ENCODE data around the gene ZNF106.

The ZNF106 gene

DNA sequence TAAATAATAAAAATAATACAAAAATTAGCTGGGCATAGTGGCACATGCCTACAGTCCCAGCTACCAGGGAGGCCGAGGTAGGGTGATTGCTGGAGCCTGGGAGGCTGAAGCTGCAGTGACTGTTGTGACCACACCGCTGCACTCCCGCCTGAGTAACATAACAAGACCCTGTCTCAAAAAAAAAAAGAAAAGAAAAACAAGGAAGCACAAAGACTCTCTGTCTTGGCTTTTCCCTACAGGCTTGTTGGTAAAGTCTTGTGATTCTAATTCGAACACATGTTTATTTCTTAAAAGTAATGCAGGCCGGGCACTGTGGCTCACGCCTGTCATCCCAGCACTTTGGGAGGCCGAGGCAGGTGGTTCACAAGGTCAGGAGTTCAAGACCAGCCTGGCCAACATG is 71.6 kb downstream of the ZNF106 start:
- no peak for DNase-seq (ENCODE audit: low spot score)
- in situ Hi-C loops (cut with MboI; ENCODE audit: low sequenced_read_pairs, unreplicated experiment): no loop called here
- TF ChIP-seq, protein P1, sequence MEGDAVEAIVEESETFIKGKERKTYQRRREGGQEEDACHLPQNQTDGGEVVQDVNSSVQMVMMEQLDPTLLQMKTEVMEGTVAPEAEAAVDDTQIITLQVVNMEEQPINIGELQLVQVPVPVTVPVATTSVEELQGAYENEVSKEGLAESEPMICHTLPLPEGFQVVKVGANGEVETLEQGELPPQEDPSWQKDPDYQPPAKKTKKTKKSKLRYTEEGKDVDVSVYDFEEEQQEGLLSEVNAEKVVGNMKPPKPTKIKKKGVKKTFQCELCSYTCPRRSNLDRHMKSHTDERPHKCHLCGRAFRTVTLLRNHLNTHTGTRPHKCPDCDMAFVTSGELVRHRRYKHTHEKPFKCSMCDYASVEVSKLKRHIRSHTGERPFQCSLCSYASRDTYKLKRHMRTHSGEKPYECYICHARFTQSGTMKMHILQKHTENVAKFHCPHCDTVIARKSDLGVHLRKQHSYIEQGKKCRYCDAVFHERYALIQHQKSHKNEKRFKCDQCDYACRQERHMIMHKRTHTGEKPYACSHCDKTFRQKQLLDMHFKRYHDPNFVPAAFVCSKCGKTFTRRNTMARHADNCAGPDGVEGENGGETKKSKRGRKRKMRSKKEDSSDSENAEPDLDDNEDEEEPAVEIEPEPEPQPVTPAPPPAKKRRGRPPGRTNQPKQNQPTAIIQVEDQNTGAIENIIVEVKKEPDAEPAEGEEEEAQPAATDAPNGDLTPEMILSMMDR (IDR thresholded peaks at IDR 0.05; ENCODE audit: borderline replicate concordance, control extremely low read depth, extremely low read depth, insufficient read depth, missing control alignments): no peak

DNA sequence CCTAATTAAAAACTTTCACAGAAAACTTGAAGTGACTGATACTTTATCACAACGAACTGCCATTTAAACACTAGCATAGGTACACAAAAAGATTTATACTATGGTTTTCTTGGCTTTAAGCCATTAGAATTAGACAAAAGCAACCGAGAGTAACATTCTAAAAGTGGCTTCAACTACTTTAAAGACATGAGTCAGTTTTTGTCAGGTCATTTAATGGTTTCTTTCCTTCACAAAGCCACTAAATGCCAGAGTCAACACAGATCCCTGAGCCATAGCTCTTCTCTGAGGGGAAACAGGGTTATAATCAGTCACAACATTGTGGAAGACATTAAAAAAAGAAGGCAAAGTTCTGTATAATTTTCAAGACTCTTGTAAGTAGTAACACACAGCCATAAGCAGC is 77.0 kb downstream of the ZNF106 start:
- no peak for DNase-seq (ENCODE audit: low spot score)
- in situ Hi-C loops (cut with MboI; ENCODE audit: low sequenced_read_pairs, unreplicated experiment): no loop called here
- TF ChIP-seq, protein P1 (IDR thresholded peaks at IDR 0.05; ENCODE audit: borderline replicate concordance, control extremely low read depth, extremely low read depth, insufficient read depth, missing control alignments): no peak

DNA sequence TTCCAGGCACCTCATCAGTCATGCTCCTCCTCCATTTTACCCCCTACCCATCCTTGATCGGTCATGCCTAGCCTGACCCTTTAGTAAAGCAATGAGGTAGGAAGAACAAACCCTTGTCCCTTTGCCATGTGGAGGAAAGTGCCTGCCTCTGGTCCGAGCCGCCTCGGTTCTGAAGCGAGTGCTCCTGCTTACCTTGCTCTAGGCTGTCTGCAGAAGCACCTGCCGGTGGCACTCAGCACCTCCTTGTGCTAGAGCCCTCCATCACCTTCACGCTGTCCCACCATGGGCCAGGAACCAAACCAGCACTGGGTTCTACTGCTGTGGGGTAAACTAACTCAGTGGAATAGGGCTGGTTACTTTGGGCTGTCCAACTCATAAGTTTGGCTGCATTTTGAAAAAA is 79.1 kb downstream of the ZNF106 start:
- DNase-seq (ENCODE audit: low spot score): no peak
- in situ Hi-C loops (cut with MboI; ENCODE audit: low sequenced_read_pairs, unreplicated experiment): no loop called here
- TF ChIP-seq, protein P1 (IDR thresholded peaks at IDR 0.05; ENCODE audit: borderline replicate concordance, control extremely low read depth, extremely low read depth, insufficient read depth, missing control alignments): no peak

DNA sequence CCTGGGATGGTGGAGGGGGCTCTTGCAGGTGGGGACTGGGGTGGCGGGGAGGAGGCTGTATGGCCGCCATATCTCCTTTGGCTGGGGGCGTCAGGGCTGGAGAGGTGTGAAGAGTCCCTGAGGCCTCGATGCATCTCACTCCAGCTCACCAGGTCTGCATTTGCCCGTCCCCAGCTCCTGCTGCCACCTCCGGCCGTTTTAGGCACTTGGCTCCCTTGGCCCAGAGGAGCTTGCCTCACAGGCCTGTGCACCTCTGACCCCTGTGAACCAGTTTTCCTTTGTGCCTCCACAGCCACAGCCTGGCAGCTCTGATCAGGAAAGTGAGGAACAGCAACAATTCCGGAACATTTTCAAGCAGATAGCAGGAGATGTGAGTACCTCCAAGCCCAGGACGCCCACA is 81.9 kb downstream of the ZNF106 start:
- TF ChIP-seq, protein P1 (IDR thresholded peaks at IDR 0.05; ENCODE audit: borderline replicate concordance, control extremely low read depth, extremely low read depth, insufficient read depth, missing control alignments): no peak
- DNase-seq (ENCODE audit: low spot score): no peak
- in situ Hi-C loops (cut with MboI; ENCODE audit: low sequenced_read_pairs, unreplicated experiment): no loop called here

DNA sequence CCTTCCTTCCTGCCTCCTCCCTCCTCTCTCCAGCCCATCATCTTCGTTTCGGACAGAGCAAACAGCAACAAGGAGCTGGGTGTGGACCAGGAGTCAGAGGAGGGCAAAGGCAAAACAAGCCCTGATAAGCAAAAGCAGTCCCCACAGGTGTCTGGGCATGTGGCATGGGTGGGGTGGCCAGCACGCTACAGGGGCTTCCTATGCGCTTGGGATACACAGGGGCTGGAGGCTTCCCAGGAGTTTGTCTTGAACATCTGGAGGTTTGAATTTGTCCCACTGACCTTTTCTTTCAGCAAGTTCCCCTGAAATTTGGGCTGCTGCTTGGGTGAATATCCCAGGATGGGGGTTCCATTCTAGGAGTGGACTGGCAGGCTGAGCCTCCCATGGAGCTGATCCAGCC is 82.8 kb downstream of the ZNF106 start:
- in situ Hi-C loops (cut with MboI; ENCODE audit: low sequenced_read_pairs, unreplicated experiment): no loop called here
- TF ChIP-seq, protein P1 (IDR thresholded peaks at IDR 0.05; ENCODE audit: borderline replicate concordance, control extremely low read depth, extremely low read depth, insufficient read depth, missing control alignments): no peak
- DNase-seq (ENCODE audit: low spot score): no peak

DNA sequence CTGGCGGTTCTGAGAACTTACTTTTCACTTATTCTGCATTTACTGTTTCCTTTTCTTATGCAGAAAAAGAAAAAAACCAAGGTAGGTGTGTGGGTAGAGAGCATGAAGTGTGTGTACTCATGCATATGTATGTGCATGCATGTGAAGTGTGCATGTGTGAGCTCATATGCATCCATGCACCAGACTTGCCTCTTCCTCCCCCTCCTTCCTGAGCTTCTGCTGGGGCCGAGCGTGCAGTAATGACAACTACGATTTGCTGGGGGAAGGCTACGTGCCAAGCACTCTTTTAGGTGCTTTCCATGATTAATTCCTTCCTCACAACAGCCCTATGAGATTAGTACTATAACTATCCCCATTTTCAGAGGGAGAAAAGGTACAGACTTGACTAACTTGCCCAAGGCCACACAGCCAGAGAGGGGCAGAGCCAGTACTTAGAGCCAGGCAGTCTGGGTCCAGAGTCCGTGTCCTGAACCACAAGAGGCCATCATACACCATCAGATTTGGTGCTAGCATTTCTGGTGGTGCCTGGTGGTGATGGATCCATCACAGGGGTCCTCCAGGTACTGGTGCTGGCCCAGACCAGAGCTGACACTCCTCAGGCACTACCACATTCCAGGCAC is 85.0 kb downstream of the ZNF106 start:
- in situ Hi-C loops (cut with MboI; ENCODE audit: low sequenced_read_pairs, unreplicated experiment): no loop called here
- DNase-seq (ENCODE audit: low spot score): no peak
- TF ChIP-seq, protein P1 (IDR thresholded peaks at IDR 0.05; ENCODE audit: borderline replicate concordance, control extremely low read depth, extremely low read depth, insufficient read depth, missing control alignments): no peak
